Activated CD4-positive, alpha-beta T cell treated with anti-CD3 and anti-CD28 coated beads, Interleukin-2, amount 10 ng/mL, durations not matched to agents 7 days and 5 days (primary cell): ENCODE measurements around the gene TNS2. TPM values are rescaled to one million over a fixed set of nuclear protein-coding genes. Genes with fewer than 3 reads are reported as not detected.
"Not testable (repeated sequence)": the region's sequence is repeated elsewhere in the genome, so short reads cannot be mapped to it uniquely, and the experiment has no call there.

Experiments used
- CTCF ChIA-PET: fragments of 350-600 bp; sonication (Branson Sonifier 250); formaldehyde crosslinking; loops from one replicate; lab custom pipeline; 2021; ENCODE audit warnings: antibody characterized with exemption; lab: Charles Lee
- POLR2A ChIA-PET: fragments of 350-600 bp; sonication (Branson Sonifier 250); formaldehyde crosslinking; loops from one replicate; lab custom pipeline; 2021; ENCODE audit warnings: antibody characterized with exemption; lab: Charles Lee
- DNase-seq: peaks from one replicate; pipeline ENCODE4 v3.0.0-alpha.2; 2020
- H3K27ac Mint-ChIP-seq: one replicate; pipeline ENCODE4 v1.8.0; 2021; ENCODE audit warnings: mild to moderate bottlenecking, moderate library complexity, mixed read lengths
- H3K27me3 Mint-ChIP-seq: one replicate; pipeline ENCODE4 v1.8.0; 2021; ENCODE audit warnings: mixed read lengths
- H3K36me3 Mint-ChIP-seq: one replicate; pipeline ENCODE4 v1.8.0; 2021; ENCODE audit warnings: low read depth, mixed read lengths
- H3K4me1 Mint-ChIP-seq: one replicate; pipeline ENCODE4 v1.8.0; 2021; ENCODE audit warnings: mixed read lengths
- H3K4me3 Mint-ChIP-seq: one replicate; pipeline ENCODE4 v1.8.0; 2021; ENCODE audit warnings: mild to moderate bottlenecking, moderate library complexity, mixed read lengths
- H3K9me3 Mint-ChIP-seq: one replicate; pipeline ENCODE4 v1.8.0; 2021; ENCODE audit warnings: mixed read lengths
- total RNA-seq, 2 experiments: library from RNA; stranded (reverse); gene quantifications; one replicate each; pipeline ENCODE4 v1.2.3, GENCODE V29; 2021

The TNS2 gene
- total RNA-seq, 2 experiments from 2014 or later: 0.92 to 1.8 TPM

DNA sequence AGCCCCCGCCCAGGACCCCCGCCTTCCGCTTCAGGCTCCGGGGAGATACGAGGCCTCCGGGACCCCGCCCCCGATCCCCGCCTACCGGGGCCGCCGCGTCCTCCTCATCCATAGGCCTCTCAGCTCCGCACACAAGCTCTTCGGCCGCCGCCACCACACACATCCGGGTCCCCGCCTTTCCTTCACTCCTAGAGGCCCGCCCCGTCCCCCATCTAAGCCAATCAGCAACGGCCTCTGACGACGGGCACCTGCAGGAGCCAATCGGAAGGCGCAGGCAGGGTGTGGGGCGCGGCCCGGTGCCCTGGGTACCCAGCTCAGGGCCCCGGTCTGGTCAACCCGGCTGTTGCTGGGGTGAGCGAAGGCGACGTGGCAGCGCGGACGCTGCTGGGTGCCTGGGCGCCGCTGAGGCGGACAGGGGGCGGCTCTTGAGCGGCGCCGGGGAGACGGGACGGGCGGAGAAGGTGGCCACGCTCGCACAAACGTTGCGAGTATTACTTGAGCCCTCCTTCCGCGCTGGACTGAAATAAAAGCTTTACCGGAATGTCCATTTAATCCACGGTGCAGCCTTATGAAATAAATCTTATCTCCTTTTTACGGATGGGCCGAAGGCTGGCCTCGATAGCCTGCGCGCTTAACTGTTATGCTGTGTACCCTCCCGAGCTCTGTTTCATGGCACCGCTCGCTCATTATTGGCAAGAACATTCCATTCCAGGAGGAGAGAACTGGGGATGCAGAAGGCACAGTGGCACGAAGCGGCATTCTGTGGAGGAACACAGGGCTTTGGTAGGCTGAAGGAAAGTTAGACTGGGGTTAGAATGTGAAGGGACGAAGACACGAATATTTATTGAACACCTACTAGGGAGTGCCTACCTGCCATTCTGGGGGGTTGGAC is 29.6 kb downstream of the TNS2 start, which contains the start of gene SPRYD3:
Gene SPRYD3 (minus strand): TSS at position 165 of the 892 bp plus-strand sequence. CDS start 57 bp downstream, at position 108.
- H3K4me1 Mint-ChIP-seq: peaks cover 37% of the 10 kb centered on the region
- H3K36me3 Mint-ChIP-seq: peaks cover 30% of the 10 kb centered on the region
- ChIA-PET POLR2A (interaction anchor here (0.7 to 1.4 kb wide), 3 partner anchors 12 to 73 kb away, joined by 3 to 6 read pairs (median 5); partner anchors contain the start of gene EIF4B), CTCF (interaction anchor here (0.7 to 4.3 kb wide), 14 partner anchors 8 to 80 kb away, joined by 3 to 39 read pairs (median 4); partner anchors contain the start of gene SOAT2)
- no peaks in the 10 kb centered on the region for H3K27me3 Mint-ChIP-seq
- peak; percentile 97 for DNase-seq
- peak within 1 kb of the TSS; percentile 95 for H3K27ac Mint-ChIP-seq
- peaks cover 2% of the 10 kb centered on the region for H3K9me3 Mint-ChIP-seq
- peak within 1 kb of the TSS; percentile 90 for H3K4me3 Mint-ChIP-seq

DNA sequence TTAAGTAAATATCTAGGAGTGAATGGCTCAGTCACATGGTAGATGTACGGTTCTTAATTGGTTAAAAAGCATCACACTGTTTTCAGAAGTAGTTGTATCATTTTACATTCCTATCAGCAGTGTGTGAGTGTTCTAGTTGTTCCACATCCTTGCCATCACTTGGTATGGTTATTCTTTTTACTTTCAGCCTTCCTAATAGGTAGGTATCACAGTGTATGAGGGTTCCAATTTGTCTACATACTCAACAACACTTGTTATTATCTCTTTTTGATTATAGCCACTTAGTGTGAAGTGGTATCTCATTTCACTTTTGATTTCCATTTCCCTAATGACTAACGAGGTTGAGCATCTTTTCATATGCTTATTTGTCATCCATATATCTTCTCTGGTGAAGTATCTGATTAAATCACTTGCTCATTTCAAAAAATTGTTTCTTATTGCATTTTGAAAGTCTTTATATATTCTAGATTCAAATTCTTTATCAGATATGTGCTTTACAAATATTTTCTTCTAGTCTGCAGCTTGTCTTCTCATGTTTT is 32.8 kb downstream of the TNS2 start:
- Mint-ChIP-seq H3K9me3 (peaks cover 2% of the 10 kb centered on the region), H3K27me3 (peaks cover 14% of the 10 kb centered on the region), H3K4me1 (peaks cover 29% of the 10 kb centered on the region), H3K36me3 (peaks cover under 1% of the 10 kb centered on the region), H3K4me3 (no peak overlapping the region), H3K27ac (no peak overlapping the region)
- ChIA-PET CTCF (interaction anchor here (0.7 to 1.1 kb wide), 5 partner anchors 16 to 518 kb away, joined by 3 to 5 read pairs (median 3); partner anchors contain the start of gene AAAS), POLR2A (no interaction called here)
- DNase-seq: no peak

DNA sequence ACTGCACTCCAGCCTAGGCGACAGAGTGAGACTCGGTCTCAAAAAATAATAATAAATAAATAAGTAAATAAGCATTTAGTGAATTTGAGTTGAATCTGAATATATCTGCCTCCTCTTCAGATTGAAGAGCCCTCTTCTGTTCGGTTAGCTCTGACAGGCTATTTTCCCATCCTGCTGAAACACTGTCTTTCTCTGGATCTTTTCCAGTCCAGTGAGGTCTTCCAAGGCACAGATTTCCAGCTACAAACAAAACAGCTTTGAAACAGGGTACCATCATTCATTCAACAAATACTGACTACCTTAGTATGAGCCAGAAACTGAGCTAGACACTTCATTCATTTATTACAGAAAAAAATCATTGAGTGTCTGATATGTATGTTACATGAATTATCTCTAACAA is 36.5 kb downstream of the TNS2 start:
- Mint-ChIP-seq H3K36me3 (no peaks in the 10 kb centered on the region), H3K9me3 (peaks cover 2% of the 10 kb centered on the region), H3K27ac (no peak overlapping the region), H3K27me3 (peaks cover 28% of the 10 kb centered on the region), H3K4me1 (peaks cover 5% of the 10 kb centered on the region), H3K4me3 (no peak overlapping the region)
- ChIA-PET POLR2A (no interaction called here), CTCF (interaction anchor here (1.3 to 4.9 kb wide), 3 partner anchors 9 to 20 kb away, joined by 3 to 22 read pairs (median 4); no protein-coding TSS in a partner anchor)
- no peak for DNase-seq

- no peak overlapping the region for H3K4me3 Mint-ChIP-seq
- no peaks in the 10 kb centered on the region for H3K9me3 Mint-ChIP-seq
- H3K27me3 Mint-ChIP-seq: peaks cover 42% of the 10 kb centered on the region
- no peak overlapping the region for H3K27ac Mint-ChIP-seq
- CTCF ChIA-PET: interaction anchor here (0.8 to 2.1 kb wide), 3 partner anchors 9 to 24 kb away, joined by 3 to 7 read pairs (median 5); no protein-coding TSS in a partner anchor
- H3K4me1 Mint-ChIP-seq: peaks cover 6% of the 10 kb centered on the region
- DNase-seq: no peak
- no peaks in the 10 kb centered on the region for H3K36me3 Mint-ChIP-seq
- POLR2A ChIA-PET: no interaction called here
Observed at GRCh38 chr12:53090105-53090504, 40.2 kb downstream of the TNS2 start.

GRCh38 chr12:53090554-53090953 is 40.7 kb downstream of the TNS2 start:
- POLR2A ChIA-PET: no interaction called here
- DNase-seq: no peak
- H3K36me3 Mint-ChIP-seq: no peaks in the 10 kb centered on the region
- peaks cover 6% of the 10 kb centered on the region for H3K4me1 Mint-ChIP-seq
- H3K9me3 Mint-ChIP-seq: no peaks in the 10 kb centered on the region
- no peak overlapping the region for H3K27ac Mint-ChIP-seq
- H3K27me3 Mint-ChIP-seq: peaks cover 42% of the 10 kb centered on the region
- H3K4me3 Mint-ChIP-seq: no peak overlapping the region
- CTCF ChIA-PET: interaction anchor here (0.8 to 2.1 kb wide), 3 partner anchors 9 to 25 kb away, joined by 3 to 7 read pairs (median 5); no protein-coding TSS in a partner anchor

- no peak for DNase-seq
- H3K4me3 Mint-ChIP-seq: no peak overlapping the region
- CTCF ChIA-PET: interaction anchor here (0.6 to 3.3 kb wide), 5 partner anchors 8 to 26 kb away, joined by 3 to 13 read pairs (median 5); partner anchors contain the start of gene SPRYD3
- no peaks in the 10 kb centered on the region for H3K36me3 Mint-ChIP-seq
- no peaks in the 10 kb centered on the region for H3K9me3 Mint-ChIP-seq
- peaks cover 9% of the 10 kb centered on the region for H3K4me1 Mint-ChIP-seq
- POLR2A ChIA-PET: no interaction called here
- H3K27ac Mint-ChIP-seq: no peak overlapping the region
- H3K27me3 Mint-ChIP-seq: peaks cover 43% of the 10 kb centered on the region
Observed at GRCh38 chr12:53091756-53092155, 41.9 kb downstream of the TNS2 start.

DNA sequence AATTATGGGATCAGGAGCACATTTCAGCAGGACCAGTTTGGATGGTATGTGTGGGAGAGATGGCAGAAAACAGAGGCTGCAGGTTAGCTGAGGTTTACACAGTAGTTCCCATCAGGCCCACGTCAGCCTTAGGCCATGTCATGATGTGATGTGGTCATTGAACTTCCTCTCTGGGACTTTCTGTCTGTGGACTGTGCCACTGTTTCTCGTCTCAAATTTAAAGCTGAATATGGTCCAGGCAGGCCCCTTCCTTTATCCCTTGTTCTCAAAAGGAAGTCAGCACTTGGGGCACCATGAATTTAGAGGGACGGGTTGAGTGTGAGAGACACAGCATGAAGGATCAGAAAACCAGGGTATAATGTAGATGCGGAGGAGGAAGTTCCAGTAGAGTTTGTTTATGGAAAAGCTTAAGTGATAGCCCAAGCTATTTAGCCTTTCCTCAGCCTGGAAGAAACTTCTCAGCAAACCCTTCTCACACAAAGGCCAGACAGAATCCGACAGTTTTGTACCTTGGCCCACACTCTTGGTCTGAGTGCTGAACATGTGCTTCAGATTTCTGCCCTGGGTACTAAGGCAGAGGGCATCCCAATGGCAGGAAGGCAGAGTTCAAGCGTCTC is 44.0 kb downstream of the TNS2 start:
- ChIA-PET POLR2A (no interaction called here), CTCF (interaction anchor here (1.0 to 3.3 kb wide), 6 partner anchors 9 to 120 kb away, joined by 3 to 13 read pairs (median 4); partner anchors contain the start of genes SOAT2 and SPRYD3)
- Mint-ChIP-seq H3K9me3 (no peaks in the 10 kb centered on the region), H3K4me3 (no peak overlapping the region), H3K36me3 (no peaks in the 10 kb centered on the region), H3K27ac (no peak overlapping the region), H3K27me3 (peaks cover 39% of the 10 kb centered on the region), H3K4me1 (peaks cover 27% of the 10 kb centered on the region)
- DNase-seq: no peak

DNA sequence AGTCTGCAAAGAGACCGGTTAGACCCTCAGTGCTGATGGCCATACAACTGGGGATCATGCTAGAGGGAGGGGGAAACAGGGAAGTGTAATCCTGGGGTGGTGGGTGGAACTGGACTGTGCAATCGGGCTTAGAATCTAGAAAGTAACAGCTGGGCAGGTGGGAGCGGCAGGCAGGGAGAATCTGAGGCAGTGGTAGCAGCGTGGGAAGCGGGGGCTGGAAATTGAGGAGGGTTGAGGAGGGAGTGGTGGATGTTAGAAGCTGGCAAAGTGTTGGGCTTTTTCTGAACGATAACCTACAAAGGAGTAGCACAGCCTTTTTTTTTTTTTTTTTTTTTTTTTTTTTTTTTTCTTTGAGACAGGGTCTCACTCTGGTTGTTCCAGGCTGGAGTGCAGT is 44.5 kb downstream of the TNS2 start:
- ChIA-PET POLR2A (no interaction called here), CTCF (interaction anchor here (1.0 to 3.3 kb wide), 4 partner anchors 15 to 28 kb away, joined by 4 to 13 read pairs (median 4); partner anchors contain the start of gene SPRYD3)
- Mint-ChIP-seq H3K27me3 (peaks cover 38% of the 10 kb centered on the region), H3K27ac (no peak overlapping the region), H3K36me3 (no peaks in the 10 kb centered on the region), H3K4me3 (no peak overlapping the region), H3K9me3 (no peaks in the 10 kb centered on the region), H3K4me1 (peaks cover 32% of the 10 kb centered on the region)
- no peak for DNase-seq

DNA sequence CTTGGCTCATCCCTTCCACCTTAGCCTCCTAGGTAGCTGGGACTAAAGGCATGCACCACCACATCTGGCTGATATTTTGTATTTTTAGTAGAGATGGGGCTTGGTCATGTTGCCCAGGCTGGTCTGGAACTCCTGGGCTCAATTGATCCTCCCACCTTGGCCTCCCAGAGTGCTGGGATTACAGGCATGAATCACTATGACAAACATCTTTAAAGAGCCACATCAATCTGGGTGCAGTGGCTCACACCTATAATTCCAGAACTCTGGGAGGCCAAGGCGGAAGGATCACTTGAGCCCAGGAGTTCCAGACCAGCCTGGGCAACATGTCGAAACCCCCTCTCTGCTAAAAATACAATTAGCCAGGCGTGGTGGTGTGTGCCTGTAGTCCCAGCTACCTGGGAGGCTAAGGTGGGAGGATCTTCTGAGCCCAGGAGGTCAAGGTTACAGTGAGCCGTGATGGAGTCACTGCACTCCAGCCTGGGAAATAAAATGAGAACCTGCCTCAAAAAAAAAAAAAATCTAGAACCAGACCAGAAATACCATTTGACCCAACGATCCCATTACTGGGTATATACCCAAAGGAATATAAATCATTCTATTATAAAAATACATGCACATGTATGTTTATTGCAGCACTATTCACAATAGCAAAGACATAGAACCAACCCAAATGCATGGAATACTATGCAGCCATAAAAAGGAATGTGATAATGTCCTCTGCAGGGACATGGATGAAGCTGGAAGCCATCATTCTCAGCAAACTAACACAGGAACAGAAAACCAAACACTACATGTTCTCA is 45.1 kb downstream of the TNS2 start:
- H3K36me3 Mint-ChIP-seq, H3K27ac Mint-ChIP-seq, H3K4me3 Mint-ChIP-seq, DNase-seq, H3K9me3 Mint-ChIP-seq, POLR2A ChIA-PET: not testable (repeated sequence)
- Mint-ChIP-seq H3K27me3 (peaks cover 38% of the 10 kb centered on the region), H3K4me1 (peaks cover 33% of the 10 kb centered on the region)
- CTCF ChIA-PET: interaction anchor here (1.5 to 9.6 kb wide), 3 partner anchors 16 to 31 kb away, joined by 4 to 99 read pairs (median 13); partner anchors contain the start of gene SPRYD3

- Mint-ChIP-seq H3K27me3 (peaks cover 36% of the 10 kb centered on the region), H3K4me1 (peaks cover 36% of the 10 kb centered on the region)
- DNase-seq, POLR2A ChIA-PET, H3K36me3 Mint-ChIP-seq, H3K4me3 Mint-ChIP-seq, H3K9me3 Mint-ChIP-seq, H3K27ac Mint-ChIP-seq: not testable (repeated sequence)
- CTCF ChIA-PET: interaction anchor here (9.6 kb wide), 1 partner anchor 32 kb away, joined by 99 read pairs; no protein-coding TSS in a partner anchor
Observed at GRCh38 chr12:53095596-53095895, 45.7 kb downstream of the TNS2 start.

DNA sequence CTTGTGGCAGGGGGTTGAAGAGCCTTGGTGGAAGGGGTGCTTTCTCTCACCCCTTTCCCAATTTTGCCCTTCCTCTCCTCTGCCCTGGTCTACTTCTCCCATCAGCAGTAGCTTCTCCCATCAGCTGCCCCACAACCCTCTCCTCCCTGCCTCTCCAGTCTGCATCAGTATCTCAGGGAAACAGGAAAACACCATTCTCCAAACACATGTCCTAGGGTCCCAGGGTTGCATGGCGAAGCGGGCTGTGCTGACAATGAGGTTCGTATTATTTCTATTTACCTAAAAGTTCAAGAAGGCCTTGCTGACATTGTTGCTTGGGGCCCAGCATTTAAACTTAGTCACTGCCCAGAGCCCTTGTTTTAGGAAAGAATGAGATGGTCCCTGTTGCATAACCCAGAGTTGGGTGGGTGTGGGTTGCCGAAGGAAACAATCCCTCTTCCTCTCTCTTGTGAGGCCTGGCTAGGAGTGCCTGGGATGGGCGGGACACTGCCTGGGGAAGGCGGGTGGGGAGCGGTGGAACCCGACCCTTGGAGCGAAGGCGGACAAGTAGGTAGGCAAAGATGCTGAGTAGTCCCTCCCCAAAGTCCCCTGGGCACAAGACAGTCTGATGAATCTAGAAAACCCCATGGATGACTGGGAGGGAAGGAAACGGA is 46.4 kb downstream of the TNS2 start:
- Mint-ChIP-seq H3K27ac (no peak overlapping the region), H3K4me1 (peaks cover 40% of the 10 kb centered on the region), H3K9me3 (no peaks in the 10 kb centered on the region), H3K4me3 (no peak overlapping the region), H3K36me3 (no peaks in the 10 kb centered on the region), H3K27me3 (peaks cover 33% of the 10 kb centered on the region)
- ChIA-PET POLR2A (no interaction called here), CTCF (interaction anchor here (9.6 kb wide), 1 partner anchor 32 kb away, joined by 99 read pairs; no protein-coding TSS in a partner anchor)
- no peak for DNase-seq
